HT-29 (cell line): Measurements from ENCODE around the gene KRTAP12-2. TPM values are rescaled to one million over a fixed set of nuclear protein-coding genes. Genes with fewer than 3 reads are reported as not detected.
"Not testable (repeated sequence)": the region's sequence is repeated elsewhere in the genome, so short reads cannot be mapped to it uniquely, and the experiment has no call there.

Experiments
- DNase-seq: peaks from one replicate; pipeline ENCODE4 v3.0.0-alpha.2; 2015; ENCODE audit warnings: low spot score
- total RNA-seq: library from RNA; depleted of rRNA; stranded (reverse); fragments of >200 nt; shearing (Covaris generic); gene quantifications from 2 replicates; pipeline ENCODE4 v1.2.3, GENCODE V29; 2014

Gene KRTAP12-2
- total RNA-seq, 1 experiment from 2014 or later = not detected

GRCh38 chr21:44702973-44703730 is 36.4 kb upstream of the KRTAP12-2 start:
- no peak for DNase-seq

GRCh38 chr21:44702111-44702972 is 35.6 kb upstream of the KRTAP12-2 start:
- DNase-seq = no peak

- DNase-seq = no peak
Observed at GRCh38 chr21:44701541-44701940, 34.8 kb upstream of the KRTAP12-2 start.

GRCh38 chr21:44701023-44701400 is 34.3 kb upstream of the KRTAP12-2 start:
- no peak for DNase-seq

GRCh38 chr21:44700101-44701022 is 33.6 kb upstream of the KRTAP12-2 start:
- DNase-seq = no peak

- DNase-seq = no peak
Observed at GRCh38 chr21:44699502-44700001, 32.8 kb upstream of the KRTAP12-2 start.

- DNase-seq = no peak
Observed at GRCh38 chr21:44697811-44698734, 31.3 kb upstream of the KRTAP12-2 start.

- not testable (repeated sequence) for DNase-seq
Observed at GRCh38 chr21:44697172-44697810, 30.6 kb upstream of the KRTAP12-2 start, which contains the start of gene KRTAP10-12. KRTAP10-12 (plus strand) TSS chr21:44697172; CDS start chr21:44697202, 30 bp downstream.

GRCh38 chr21:44696572-44696971 is 29.8 kb upstream of the KRTAP12-2 start:
- DNase-seq = no peak

- no peak for DNase-seq
Observed at GRCh38 chr21:44695641-44696040, 28.9 kb upstream of the KRTAP12-2 start.

- no peak for DNase-seq
Observed at GRCh38 chr21:44695184-44695583, 28.5 kb upstream of the KRTAP12-2 start.

- no peak for DNase-seq
Observed at GRCh38 chr21:44694776-44695175, 28.0 kb upstream of the KRTAP12-2 start.

GRCh38 chr21:44692798-44693512 is 26.2 kb upstream of the KRTAP12-2 start:
- no peak for DNase-seq

- no peak for DNase-seq
Observed at GRCh38 chr21:44691686-44692085, 25.0 kb upstream of the KRTAP12-2 start.

- not testable (repeated sequence) for DNase-seq
Observed at GRCh38 chr21:44689740-44690139, 23.0 kb upstream of the KRTAP12-2 start.

- no peak for DNase-seq
Observed at GRCh38 chr21:44687671-44688070, 20.9 kb upstream of the KRTAP12-2 start.

- DNase-seq = no peak
Observed at GRCh38 chr21:44686843-44687561, 20.3 kb upstream of the KRTAP12-2 start.
